HFF-Myc (cell line): ENCODE data around the gene PKD2L2.
"Not testable (repeated sequence)": the region's sequence is repeated elsewhere in the genome, so short reads cannot be mapped to it uniquely, and the experiment has no call there.

ENCODE experiments used
- DNase-seq: peaks from one replicate; pipeline ENCODE4 v3.0.0-alpha.2; 2011; ENCODE audit warnings: low read depth; ENCODE audit errors: extremely low read depth
- H3K4me3 ChIP-seq: replicated peaks from 2 replicates; pipeline ENCODE4 v1.5.1; 2011; ENCODE audit warnings: low read depth, mild to moderate bottlenecking, control low read depth, low read length
- CTCF ChIP-seq: IDR thresholded peaks from 2 replicates; pipeline ENCODE4 v1.5.1; 2012; ENCODE audit warnings: mild to moderate bottlenecking, low read depth, low read length, control low read depth; ENCODE audit errors: missing control alignments

Gene PKD2L2

GRCh38 chr5:137954131-137954879, 65.0 kb downstream of the PKD2L2 start:
- H3K4me3 ChIP-seq: no peak overlapping the region
- TF ChIP-seq CTCF: no peak
- peak; percentile 77 for DNase-seq

- peak; percentile 3 for DNase-seq
- H3K4me3 ChIP-seq: no peak overlapping the region
- TF ChIP-seq CTCF: no peak
Observed at GRCh38 chr5:137957948-137958347, 68.7 kb downstream of the PKD2L2 start.

- TF ChIP-seq CTCF: no peak
- H3K4me3 ChIP-seq: no peak overlapping the region
- no peak for DNase-seq
Observed at GRCh38 chr5:137959488-137959887, 70.2 kb downstream of the PKD2L2 start.

- no peak overlapping the region for H3K4me3 ChIP-seq
- no peak for TF ChIP-seq CTCF
- DNase-seq: no peak
Observed at GRCh38 chr5:137960141-137960540, 70.9 kb downstream of the PKD2L2 start.

GRCh38 chr5:137960819-137961218, 71.6 kb downstream of the PKD2L2 start:
- no peak for DNase-seq
- no peak overlapping the region for H3K4me3 ChIP-seq
- TF ChIP-seq CTCF: no peak

- not testable (repeated sequence) for DNase-seq, H3K4me3 ChIP-seq
Observed at GRCh38 chr5:137970384-137970783, 81.1 kb downstream of the PKD2L2 start.

- no peak overlapping the region for H3K4me3 ChIP-seq
- no peak for TF ChIP-seq CTCF
- no peak for DNase-seq
Observed at GRCh38 chr5:137975208-137975607, 86.0 kb downstream of the PKD2L2 start.
